Keratinocyte (primary cell): Measurements from ENCODE around the gene AKT1. TPM values are rescaled to one million over a fixed set of nuclear protein-coding genes. Genes with fewer than 3 reads are reported as not detected.

Experiments
- DNase-seq: peaks from one replicate; pipeline ENCODE4 v3.0.0-alpha.2; 2011; ENCODE audit warnings: low read depth, missing footprints, low spot score
- FAIRE-seq: peaks from 2 replicates; lab custom pipeline; 2011; peaks lifted over from hg19 to GRCh38; lab: Jason Lieb, UNC
- H2AFZ ChIP-seq: 2 replicates; pipeline ENCODE4 v1.6.0; 2012; ENCODE audit warnings: low read length, control low read depth, inconsistent platforms; ENCODE audit not compliant: control insufficient read depth
- H3K27ac ChIP-seq: 2 replicates; pipeline ENCODE4 v1.5.1; 2011; ENCODE audit warnings: low read length; ENCODE audit not compliant: control insufficient read depth, insufficient read depth
- H3K27me3 ChIP-seq: 3 replicates; pipeline ENCODE4 v1.6.0; 2011; ENCODE audit warnings: low read length; ENCODE audit not compliant: control insufficient read depth, insufficient read depth; ENCODE audit errors: extremely low read depth
- H3K36me3 ChIP-seq, 2 experiments: 2 replicates in 1 of 2; 3 replicates in 1 of 2; pipeline ENCODE4 v1.5.1; 2011; ENCODE audit warnings: low read length in 2 of 2, mild to moderate bottlenecking in 1 of 2; ENCODE audit not compliant: control insufficient read depth in 2 of 2, insufficient read depth in 2 of 2; ENCODE audit errors: extremely low read depth in 1 of 2
- H3K4me1 ChIP-seq: 3 replicates; pipeline ENCODE4 v1.5.1; 2011; ENCODE audit warnings: low read length; ENCODE audit not compliant: control insufficient read depth, insufficient read depth; ENCODE audit errors: extremely low read depth
- H3K4me2 ChIP-seq: 3 replicates; pipeline ENCODE4 v1.6.0; 2011; ENCODE audit warnings: low read depth, low read length; ENCODE audit not compliant: control insufficient read depth, insufficient read depth; ENCODE audit errors: extremely low read depth
- H3K4me3 ChIP-seq, 3 experiments: fragments of 200-600 bp in 1 of 3; sonication (generic) in 1 of 3; 2 replicates in 2 of 3; 3 replicates in 1 of 3; pipeline ENCODE4 v1.5.1; 2011 to 2016; ENCODE audit warnings: low read length in 3 of 3, mild to moderate bottlenecking in 3 of 3, control low read depth in 2 of 3, inconsistent platforms in 1 of 3, low read depth in 1 of 3, mixed read lengths in 1 of 3, mixed run types in 1 of 3, moderate library complexity in 1 of 3; ENCODE audit not compliant: control insufficient read depth in 2 of 3, insufficient read depth in 2 of 3; ENCODE audit errors: extremely low read depth in 1 of 3
- H3K79me2 ChIP-seq: 2 replicates; pipeline ENCODE4 v1.6.0; 2012; ENCODE audit warnings: low read length; ENCODE audit not compliant: control insufficient read depth, insufficient read depth
- H3K9ac ChIP-seq: 3 replicates; pipeline ENCODE4 v1.6.0; 2011; ENCODE audit warnings: low read length; ENCODE audit not compliant: control insufficient read depth, insufficient read depth; ENCODE audit errors: extremely low read depth
- H3K9me1 ChIP-seq: 3 replicates; pipeline ENCODE4 v1.6.0; 2011; ENCODE audit warnings: low read length; ENCODE audit not compliant: control insufficient read depth, insufficient read depth; ENCODE audit errors: extremely low read depth
- H3K9me3 ChIP-seq: 2 replicates; pipeline ENCODE4 v1.5.1; 2012; ENCODE audit warnings: low read depth, low read length; ENCODE audit not compliant: control insufficient read depth
- H4K20me1 ChIP-seq: 3 replicates; pipeline ENCODE4 v1.6.0; 2011; ENCODE audit warnings: low read length; ENCODE audit not compliant: control insufficient read depth, insufficient read depth; ENCODE audit errors: extremely low read depth
- EZH2 ChIP-seq: IDR thresholded peaks from one replicate; pipeline ENCODE4 v1.6.1; 2012; ENCODE audit warnings: inconsistent platforms, mild to moderate bottlenecking, low read length, moderate library complexity
- dilution Hi-C: fragments of 300-500 bp; cut with MboI; formaldehyde crosslinking; loops from one replicate; pipeline ENCODE4 v1.7.0; 2020; ENCODE audit warnings: low sequenced_read_pairs; ENCODE audit not compliant: extremely low pct_ligation_motif_present
- polyA plus RNA-seq, 5 experiments: library from polyadenylated mRNA; depleted of rRNA in 3 of 5; stranded (reverse) in 3 of 5; stranded (forward) in 1 of 5; unstranded in 1 of 5; fragments of >200 nt; gene quantifications; 1 replicate in 1 of 5; 2 replicates in 3 of 5; 3 replicates in 1 of 5; pipeline versions ENCODE4 v1.2.1 to v1.2.3, GENCODE V29; 2011 to 2012; ENCODE audit warnings: missing spikeins in 2 of 5, low read depth in 1 of 5, low replicate concordance in 1 of 5
- TF ChIP-seq, protein P1 (sequence below), 3 experiments: IDR thresholded peaks in 1 of 3; conservative IDR thresholded peaks in 1 of 3; optimal IDR thresholded peaks in 1 of 3; 2 replicates in 2 of 3; 3 replicates in 1 of 3; pipeline versions ENCODE3 to v1.5.1; 2011; ENCODE audit warnings: low read length in 3 of 3, mild to moderate bottlenecking in 3 of 3, moderate library complexity in 2 of 3, control low read depth in 1 of 3, inconsistent platforms in 1 of 3; ENCODE audit not compliant: insufficient read depth in 2 of 3; ENCODE audit errors: extremely low read depth in 1 of 3

Gene AKT1
- polyA plus RNA-seq, 1 donor (not counting 4 experiments of a cell fraction or from before 2014, with no cell fraction given), result 82.3 TPM

DNA sequence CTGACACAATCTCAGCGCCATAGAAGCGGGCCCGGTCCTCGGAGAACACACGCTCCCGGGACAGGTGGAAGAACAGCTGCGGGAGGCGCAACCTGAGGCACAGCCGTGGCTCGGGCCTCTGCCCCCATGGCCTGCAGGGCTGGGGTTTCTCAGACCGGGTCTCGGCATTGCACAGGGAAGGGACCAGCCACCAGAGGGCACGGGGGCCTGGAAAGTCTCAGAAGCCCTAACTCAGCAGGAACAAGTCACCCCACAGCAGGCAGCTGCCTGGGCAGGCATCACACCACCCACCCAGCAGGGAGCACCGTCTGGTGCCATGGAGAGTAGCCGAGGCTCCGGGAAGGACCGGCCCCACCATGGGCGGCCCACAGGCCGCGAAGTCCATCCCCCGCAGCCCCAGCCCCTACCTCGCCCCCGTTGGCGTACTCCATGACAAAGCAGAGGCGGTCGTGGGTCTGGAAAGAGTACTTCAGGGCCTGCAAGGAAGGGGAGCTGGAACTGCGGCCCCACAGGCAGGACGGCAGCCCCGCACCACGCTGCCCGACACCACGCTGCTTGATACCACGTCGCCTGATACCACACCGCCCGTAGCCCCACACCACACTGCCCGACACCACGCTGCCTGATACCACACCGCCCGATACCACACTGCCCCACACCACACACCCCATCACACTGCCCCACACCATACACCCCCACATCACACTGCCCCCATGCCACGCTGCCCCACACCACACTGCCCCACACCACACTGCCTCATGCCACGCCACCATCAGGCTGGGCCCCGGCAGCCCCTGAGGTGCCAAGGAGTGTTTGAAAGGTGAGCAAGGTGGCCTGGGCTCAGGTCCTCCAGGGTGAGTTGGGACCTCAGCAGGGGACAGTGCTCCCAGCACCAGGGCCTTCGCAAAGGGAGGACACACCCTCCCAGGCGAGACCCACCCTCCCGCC lies 21.8 kb downstream of the AKT1 start:
- H3K4me3 ChIP-seq, result no peak overlapping the region
- H3K4me1 ChIP-seq, result no peaks in the 10 kb centered on the region
- peaks cover 26 to 28% of the 10 kb centered on the region in 2 experiments for H3K36me3 ChIP-seq
- no peaks in the 10 kb centered on the region for H3K9me1 ChIP-seq
- H3K27me3 ChIP-seq, result no peaks in the 10 kb centered on the region
- TF ChIP-seq, protein P1, sequence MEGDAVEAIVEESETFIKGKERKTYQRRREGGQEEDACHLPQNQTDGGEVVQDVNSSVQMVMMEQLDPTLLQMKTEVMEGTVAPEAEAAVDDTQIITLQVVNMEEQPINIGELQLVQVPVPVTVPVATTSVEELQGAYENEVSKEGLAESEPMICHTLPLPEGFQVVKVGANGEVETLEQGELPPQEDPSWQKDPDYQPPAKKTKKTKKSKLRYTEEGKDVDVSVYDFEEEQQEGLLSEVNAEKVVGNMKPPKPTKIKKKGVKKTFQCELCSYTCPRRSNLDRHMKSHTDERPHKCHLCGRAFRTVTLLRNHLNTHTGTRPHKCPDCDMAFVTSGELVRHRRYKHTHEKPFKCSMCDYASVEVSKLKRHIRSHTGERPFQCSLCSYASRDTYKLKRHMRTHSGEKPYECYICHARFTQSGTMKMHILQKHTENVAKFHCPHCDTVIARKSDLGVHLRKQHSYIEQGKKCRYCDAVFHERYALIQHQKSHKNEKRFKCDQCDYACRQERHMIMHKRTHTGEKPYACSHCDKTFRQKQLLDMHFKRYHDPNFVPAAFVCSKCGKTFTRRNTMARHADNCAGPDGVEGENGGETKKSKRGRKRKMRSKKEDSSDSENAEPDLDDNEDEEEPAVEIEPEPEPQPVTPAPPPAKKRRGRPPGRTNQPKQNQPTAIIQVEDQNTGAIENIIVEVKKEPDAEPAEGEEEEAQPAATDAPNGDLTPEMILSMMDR (optimal IDR thresholded peaks at IDR 0.05 in 1 of 3, IDR thresholded peaks at IDR 0.05 in 1 of 3, conservative IDR thresholded peaks at IDR 0.05 in 1 of 3; ENCODE audit: extremely low read depth in 1 of 3, insufficient read depth in 2 of 3, low read length in 3 of 3), result peak in 1 of 3 experiments; percentile 4
- TF ChIP-seq EZH2, result no peak
- no peak for DNase-seq
- H2AFZ ChIP-seq, result no peak overlapping the region
- H3K4me2 ChIP-seq, result no peak overlapping the region
- no peak overlapping the region for H3K9ac ChIP-seq
- no peak overlapping the region for H3K27ac ChIP-seq
- H4K20me1 ChIP-seq, result no peaks in the 10 kb centered on the region
- dilution Hi-C loops, result no loop called here
- no peaks in the 10 kb centered on the region for H3K79me2 ChIP-seq
- FAIRE-seq, result no peak
- H3K9me3 ChIP-seq, result no peaks in the 10 kb centered on the region

DNA sequence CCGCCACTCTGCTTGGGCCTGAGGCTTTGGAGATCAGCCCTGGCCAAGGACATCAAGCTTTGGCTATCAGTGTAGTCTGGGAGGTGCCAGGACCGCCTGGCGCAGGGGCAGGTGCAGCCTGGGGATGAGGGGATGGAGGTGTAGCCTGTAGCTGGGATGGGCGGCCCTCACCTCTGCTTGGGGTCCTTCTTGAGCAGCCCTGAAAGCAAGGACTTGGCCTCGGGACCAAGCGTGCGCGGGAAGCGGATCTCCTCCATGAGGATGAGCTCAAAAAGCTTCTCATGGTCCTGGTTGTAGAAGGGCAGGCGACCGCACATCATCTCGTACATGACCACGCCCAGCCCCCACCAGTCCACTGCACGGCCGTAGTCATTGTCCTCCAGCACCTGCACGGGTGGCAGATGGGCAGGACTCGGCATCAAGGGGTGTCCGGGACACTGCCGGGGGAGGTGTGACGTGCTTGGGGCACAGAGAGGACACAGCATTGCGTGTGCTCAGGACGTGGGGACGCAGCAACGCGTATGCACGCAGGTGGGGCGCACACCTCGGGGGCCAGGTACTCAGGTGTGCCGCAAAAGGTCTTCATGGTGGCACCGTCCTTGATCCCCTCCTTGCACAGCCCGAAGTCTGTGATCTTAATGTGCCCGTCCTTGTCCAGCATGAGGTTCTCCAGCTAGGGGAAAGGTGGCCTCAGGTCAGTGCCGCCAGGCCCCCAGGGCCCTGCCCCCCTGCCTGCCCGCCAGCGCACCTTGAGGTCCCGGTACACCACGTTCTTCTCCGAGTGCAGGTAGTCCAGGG lies 22.6 kb downstream of the AKT1 start:
- Histone ChIP-seq H3K4me3 (no peak overlapping the region), H3K79me2 (no peaks in the 10 kb centered on the region), H3K27ac (no peak overlapping the region), H3K9me3 (no peaks in the 10 kb centered on the region), H2AFZ (no peak overlapping the region), H3K4me2 (no peak overlapping the region), H3K9ac (no peak overlapping the region), H3K36me3 (peaks cover 25 to 26% of the 10 kb centered on the region in 2 experiments), H4K20me1 (no peaks in the 10 kb centered on the region), H3K4me1 (no peaks in the 10 kb centered on the region), H3K27me3 (no peaks in the 10 kb centered on the region), H3K9me1 (no peaks in the 10 kb centered on the region)
- TF ChIP-seq, protein P1 (optimal IDR thresholded peaks at IDR 0.05 in 1 of 3, IDR thresholded peaks at IDR 0.05 in 1 of 3, conservative IDR thresholded peaks at IDR 0.05 in 1 of 3; ENCODE audit: extremely low read depth in 1 of 3, insufficient read depth in 2 of 3, low read length in 3 of 3), result no peak
- TF ChIP-seq EZH2, result no peak
- dilution Hi-C loops, result no loop called here
- FAIRE-seq (no peak), DNase-seq (no peak)
